Panc1 (cell line): Measurements from ENCODE around the gene ACOXL. TPM values are rescaled to one million over a fixed set of nuclear protein-coding genes. Genes with fewer than 3 reads are reported as not detected.
"Not testable (repeated sequence)": the region's sequence is repeated elsewhere in the genome, so short reads cannot be mapped to it uniquely, and the experiment has no call there.

Source experiments
- ATAC-seq: fragments of 200-7000 bp; cut with Tn5 transposase; 2 replicates; pipeline ENCODE4 v1.9.1; 2020; ENCODE audit warnings: mild to moderate bottlenecking, moderate library complexity
- BruUV-seq: library from RNA; stranded (reverse); fragments of 400-500 nt; replicated peaks from 2 replicates; lab custom pipeline; 2021; lab: Mats Ljungman, UMichigan
- CTCF ChIA-PET: fragments of 300-600 bp; sonication (Branson Sonifier 250); formaldehyde crosslinking; loops from one replicate; lab custom pipeline; 2022; ENCODE audit warnings: antibody characterized with exemption; lab: Charles Lee
- POLR2A ChIA-PET: fragments of 300-600 bp; sonication (Branson Sonifier 250); formaldehyde crosslinking; loops from one replicate; lab custom pipeline; 2022; ENCODE audit warnings: antibody characterized with exemption; lab: Charles Lee
- DNase-seq: peaks from one replicate; pipeline ENCODE4 v3.0.0-alpha.2; 2010; ENCODE audit warnings: low read depth, low spot score
- H3K27ac ChIP-seq: 2 replicates; pipeline ENCODE4 v1.5.1; 2011; ENCODE audit warnings: mild to moderate bottlenecking, low read length, inconsistent platforms
- H3K27me3 ChIP-seq: fragments of 200-500 bp; sonication (Bioruptor generic); 2 replicates; pipeline ENCODE4 v1.6.0; 2014; ENCODE audit warnings: low read length, inconsistent platforms; ENCODE audit not compliant: control insufficient read depth, insufficient read depth
- H3K36me3 ChIP-seq: fragments of 200-500 bp; sonication (Bioruptor generic); 2 replicates; pipeline ENCODE4 v1.5.1; 2014; ENCODE audit warnings: inconsistent platforms, mild to moderate bottlenecking, low read length, moderate library complexity; ENCODE audit not compliant: control insufficient read depth, insufficient read depth
- H3K4me1 ChIP-seq: 2 replicates; pipeline ENCODE4 v1.5.1; 2011; ENCODE audit warnings: inconsistent platforms, mild to moderate bottlenecking, low read length, moderate library complexity; ENCODE audit not compliant: control insufficient read depth, insufficient read depth
- H3K4me3 ChIP-seq, 2 experiments: 2 replicates each; pipeline ENCODE4 v1.5.1; 2011 to 2012; ENCODE audit warnings: low read depth in 2 of 2, low read length in 2 of 2, mild to moderate bottlenecking in 2 of 2, inconsistent platforms in 1 of 2, moderate library complexity in 1 of 2
- H3K9me3 ChIP-seq: fragments of 200-500 bp; sonication (Bioruptor generic); 2 replicates; pipeline ENCODE4 v1.5.1; 2014; ENCODE audit warnings: low read depth, mild to moderate bottlenecking, inconsistent platforms, low read length, moderate library complexity; ENCODE audit not compliant: control insufficient read depth, insufficient read depth
- CTCF ChIP-seq: fragments of 450-650 bp; IDR thresholded peaks from 2 replicates; pipeline ENCODE4 v1.5.1; 2017; ENCODE audit warnings: mild to moderate bottlenecking
- POLR2AphosphoS5 ChIP-seq: IDR thresholded peaks from 2 replicates; pipeline ENCODE4 v1.6.1; 2012; ENCODE audit warnings: mild to moderate bottlenecking, low read depth, low read length, moderate library complexity
- REST ChIP-seq, 2 experiments: IDR thresholded peaks; 2 replicates each; pipeline ENCODE4 v1.6.1; 2011 to 2012; ENCODE audit warnings: low read depth in 2 of 2, control low read depth in 1 of 2, low read length in 1 of 2, mild to moderate bottlenecking in 1 of 2, moderate library complexity in 1 of 2; ENCODE audit not compliant: insufficient read depth in 1 of 2
- SIN3A ChIP-seq: IDR thresholded peaks from 2 replicates; pipeline ENCODE4 v1.6.1; 2012; ENCODE audit warnings: low read depth, mild to moderate bottlenecking, low read length, moderate library complexity, borderline replicate concordance; ENCODE audit not compliant: insufficient read depth
- TCF7L2 ChIP-seq: IDR thresholded peaks from 2 replicates; pipeline ENCODE4 v1.6.1; 2011; ENCODE audit warnings: mild to moderate bottlenecking, low read depth, low read length, inconsistent platforms
- in situ Hi-C: cut with HindIII; loops from 2 replicates; pipeline ENCODE4 v1.10.0; 2016; ENCODE audit warnings: low sequenced_read_pairs, low pct_unique_long_range_greater_than_20kb
- intact Hi-C: fragments of 100-400 bp; cut with micrococcal nuclease; formaldehyde crosslinking; loops from one replicate; pipeline ENCODE4 v1.10.0; 2022; ENCODE audit not compliant: unreplicated experiment
- total RNA-seq: library from RNA; stranded (reverse); gene quantifications from one replicate; pipeline ENCODE4 v1.2.1, GENCODE V29; 2021; ENCODE audit not compliant: unreplicated experiment

Gene ACOXL
- total RNA-seq, 1 experiment from 2014 or later = 4.9 TPM

- intact Hi-C loops = no loop called here
- peaks cover 10% of the 10 kb centered on the region; the same call in 1 of the 2 replicates for H3K9me3 ChIP-seq
- H3K36me3 ChIP-seq = no peaks in the 10 kb centered on the region
- no peaks in the 10 kb centered on the region for H3K27me3 ChIP-seq
- TF ChIP-seq POLR2AphosphoS5 = no peak
- TF ChIP-seq REST (IDR thresholded peaks at IDR 0.05; ENCODE audit: insufficient read depth in 1 of 2, low read depth in 2 of 2, low read length in 1 of 2) = no peak
- TF ChIP-seq CTCF = no peak
- TF ChIP-seq SIN3A = no peak
- TF ChIP-seq TCF7L2 = no peak
- ChIA-PET CTCF (no interaction called here), POLR2A (no interaction called here)
- DNase-seq (no peak), ATAC-seq (no peak)
- H3K4me1 ChIP-seq = no peaks in the 10 kb centered on the region
- in situ Hi-C loops = no loop called here
- H3K27ac ChIP-seq = no peak overlapping the region
- H3K4me3 ChIP-seq = no peak overlapping the region
- BruUV-seq = no TSS peak
These were observed 40.6 kb upstream of the ACOXL start for GRCh38 chr2:110691612-110692258.

- POLR2A ChIA-PET, CTCF ChIA-PET, H3K27me3 ChIP-seq, BruUV-seq, DNase-seq, H3K27ac ChIP-seq, H3K4me1 ChIP-seq, H3K4me3 ChIP-seq, in situ Hi-C loops, H3K36me3 ChIP-seq, intact Hi-C loops, H3K9me3 ChIP-seq, ATAC-seq: not testable (repeated sequence)
These were observed 37.1 kb upstream of the ACOXL start for GRCh38 chr2:110695146-110695898.

- CTCF ChIA-PET, H3K27ac ChIP-seq, POLR2A ChIA-PET, DNase-seq, H3K27me3 ChIP-seq, H3K4me3 ChIP-seq, in situ Hi-C loops, H3K36me3 ChIP-seq, BruUV-seq, intact Hi-C loops, ATAC-seq, H3K4me1 ChIP-seq, H3K9me3 ChIP-seq: not testable (repeated sequence)
These were observed 34.1 kb upstream of the ACOXL start for GRCh38 chr2:110698253-110698652.
